Measurements from ENCODE around the gene ZNF668. TPM values are rescaled to one million over a fixed set of nuclear protein-coding genes. Genes with fewer than 3 reads are reported as not detected.

The ZNF668 gene
- polyA plus RNA-seq, 1 experiment, result 16.3 TPM

DNA sequence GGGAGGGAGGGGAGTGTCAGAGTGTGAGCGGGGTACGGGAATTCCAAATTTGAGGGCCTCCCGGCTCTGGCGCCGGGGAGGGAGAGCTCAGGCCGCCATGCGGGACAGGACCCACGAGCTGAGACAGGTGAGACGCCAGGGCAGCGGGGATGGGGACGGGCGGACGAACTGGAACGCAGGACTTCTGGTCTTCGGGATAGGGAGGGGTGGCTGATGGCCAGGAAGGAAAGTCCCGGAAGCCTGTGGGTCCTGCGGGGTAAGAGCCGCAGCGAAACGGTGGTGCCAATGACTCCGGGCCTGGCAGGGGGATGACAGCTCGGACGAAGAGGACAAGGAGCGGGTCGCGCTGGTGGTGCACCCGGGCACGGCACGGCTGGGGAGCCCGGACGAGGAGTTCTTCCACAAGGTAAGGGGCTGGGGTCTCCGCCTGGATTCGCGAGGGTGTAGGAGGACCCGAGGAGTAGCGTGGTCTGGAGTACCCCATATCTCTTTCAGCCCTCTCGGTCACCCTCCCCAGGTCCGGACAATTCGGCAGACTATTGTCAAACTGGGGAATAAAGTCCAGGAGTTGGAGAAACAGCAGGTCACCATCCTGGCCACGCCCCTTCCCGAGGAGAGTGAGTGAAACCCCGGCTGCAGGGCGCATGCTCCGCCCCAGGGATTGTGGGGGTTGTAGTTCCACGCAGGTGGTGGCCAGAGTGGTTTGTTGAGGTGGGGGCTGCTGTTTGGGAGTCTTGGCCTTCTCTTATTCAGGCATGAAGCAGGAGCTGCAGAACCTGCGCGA, 40.1 kb downstream of the ZNF668 start:
- DNase-seq (ENCODE audit: low read depth), result peak; percentile 17
- H3K36me3 ChIP-seq (ENCODE audit: control insufficient read depth, insufficient read depth, low read length), result peaks cover 22% of the 10 kb centered on the region
- ChIA-PET CTCF (interaction anchor here (0.9 to 1.4 kb wide), 3 partner anchors 9 to 50 kb away, joined by 3 to 5 read pairs (median 3); no protein-coding TSS in a partner anchor), POLR2A (interaction anchor here (0.6 kb wide), 1 partner anchor 59 kb away, joined by 5 read pairs; no protein-coding TSS in a partner anchor)
- TF ChIP-seq, protein P1, sequence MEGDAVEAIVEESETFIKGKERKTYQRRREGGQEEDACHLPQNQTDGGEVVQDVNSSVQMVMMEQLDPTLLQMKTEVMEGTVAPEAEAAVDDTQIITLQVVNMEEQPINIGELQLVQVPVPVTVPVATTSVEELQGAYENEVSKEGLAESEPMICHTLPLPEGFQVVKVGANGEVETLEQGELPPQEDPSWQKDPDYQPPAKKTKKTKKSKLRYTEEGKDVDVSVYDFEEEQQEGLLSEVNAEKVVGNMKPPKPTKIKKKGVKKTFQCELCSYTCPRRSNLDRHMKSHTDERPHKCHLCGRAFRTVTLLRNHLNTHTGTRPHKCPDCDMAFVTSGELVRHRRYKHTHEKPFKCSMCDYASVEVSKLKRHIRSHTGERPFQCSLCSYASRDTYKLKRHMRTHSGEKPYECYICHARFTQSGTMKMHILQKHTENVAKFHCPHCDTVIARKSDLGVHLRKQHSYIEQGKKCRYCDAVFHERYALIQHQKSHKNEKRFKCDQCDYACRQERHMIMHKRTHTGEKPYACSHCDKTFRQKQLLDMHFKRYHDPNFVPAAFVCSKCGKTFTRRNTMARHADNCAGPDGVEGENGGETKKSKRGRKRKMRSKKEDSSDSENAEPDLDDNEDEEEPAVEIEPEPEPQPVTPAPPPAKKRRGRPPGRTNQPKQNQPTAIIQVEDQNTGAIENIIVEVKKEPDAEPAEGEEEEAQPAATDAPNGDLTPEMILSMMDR (IDR thresholded peaks at IDR 0.05; ENCODE audit: insufficient read depth, low read depth, low read length), result no peak
- no peaks in the 10 kb centered on the region for H3K27me3 ChIP-seq (ENCODE audit: control insufficient read depth, insufficient read depth, low read length)
- H3K4me3 ChIP-seq (ENCODE audit: low read depth, low read length), result peak overlapping the region; percentile 74

DNA sequence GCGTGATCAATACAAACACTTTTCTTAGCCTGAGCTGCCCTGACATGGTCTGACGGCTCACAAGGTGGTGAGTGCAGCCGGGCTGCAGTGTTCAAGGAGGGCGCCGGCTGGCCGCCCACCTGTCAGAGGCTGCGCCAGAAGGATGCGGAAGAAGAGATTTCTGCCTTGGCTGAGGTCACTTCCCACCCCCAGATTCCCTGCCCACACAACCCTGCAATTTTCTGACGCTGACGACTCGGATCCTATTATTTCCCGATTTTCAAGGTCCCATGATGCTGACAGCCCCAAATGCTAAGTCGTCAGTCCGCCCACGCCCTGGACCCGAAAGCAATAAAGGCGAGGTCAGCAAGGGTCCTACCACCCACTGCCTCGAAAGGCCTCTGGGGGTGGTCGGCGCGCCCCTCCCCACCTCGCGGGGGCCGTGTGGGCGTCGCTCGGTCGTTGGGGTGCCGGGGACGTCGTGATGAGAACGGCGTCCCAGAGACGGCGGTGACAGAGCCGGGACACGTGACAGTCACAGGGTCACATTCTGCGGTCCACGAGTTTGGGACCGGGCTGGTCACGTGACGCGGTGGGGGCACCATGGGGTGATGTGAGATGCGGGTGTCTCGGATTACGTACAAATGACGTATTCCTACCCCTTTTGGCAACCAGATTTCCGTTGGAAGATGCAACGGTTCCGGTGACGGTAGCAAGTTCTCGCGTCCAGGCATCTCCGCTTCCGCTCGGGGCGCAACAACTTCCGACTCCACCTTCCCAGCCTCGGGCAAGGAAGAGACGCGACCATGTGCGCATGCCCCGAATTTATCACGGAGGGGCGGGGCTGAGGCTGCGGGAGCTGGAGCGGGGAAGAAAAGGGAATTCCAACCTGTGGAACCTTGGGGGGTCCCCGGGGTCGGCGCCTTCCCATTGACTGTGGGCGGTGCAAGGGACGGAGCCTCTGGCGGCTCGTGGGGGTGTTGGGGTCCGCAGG, 41.0 kb downstream of the ZNF668 start, which contains the start of gene STX4:
TSS of gene STX4 (plus strand) at position 823 of the 973 bp plus-strand sequence. CDS start 248 bp downstream, outside the sequence.
- TF ChIP-seq, protein P1 (IDR thresholded peaks at IDR 0.05; ENCODE audit: insufficient read depth, low read depth, low read length), result no peak
- peak; percentile 83 for DNase-seq (ENCODE audit: low read depth)
- POLR2A ChIA-PET, result no interaction called here
- Histone ChIP-seq H3K27me3 (ENCODE audit: control insufficient read depth, insufficient read depth, low read length) (no peaks in the 10 kb centered on the region), H3K4me3 (ENCODE audit: low read depth, low read length) (peak within 1 kb of the TSS; percentile 74), H3K36me3 (ENCODE audit: control insufficient read depth, insufficient read depth, low read length) (peaks cover 13% of the 10 kb centered on the region)
- CTCF ChIA-PET, result interaction anchor here (0.9 kb wide), 1 partner anchor 10 kb away, joined by 5 read pairs; no protein-coding TSS in a partner anchor

DNA sequence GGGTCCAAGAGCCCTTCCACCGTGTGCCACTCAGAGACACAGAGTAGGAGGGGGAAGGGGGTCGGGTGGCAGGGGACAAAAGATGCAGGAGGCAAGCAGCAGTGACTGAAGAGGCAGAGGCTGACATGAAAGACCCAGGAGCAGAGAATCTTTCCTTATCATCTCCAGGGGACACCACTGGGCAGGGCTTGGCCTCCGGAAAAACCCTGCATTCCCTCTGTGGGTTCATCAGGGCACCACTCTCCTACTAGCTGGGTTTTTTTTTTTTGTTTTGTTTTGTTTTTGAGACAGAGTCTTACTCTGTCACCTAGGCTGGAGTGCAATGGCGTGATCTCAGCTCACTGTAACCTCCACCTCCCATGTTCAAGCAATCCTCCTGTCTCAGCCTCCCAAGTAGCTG, 42.8 kb downstream of the ZNF668 start:
- no peak overlapping the region for H3K4me3 ChIP-seq (ENCODE audit: low read depth, low read length)
- no peak for DNase-seq (ENCODE audit: low read depth)
- ChIA-PET POLR2A (no interaction called here), CTCF (no interaction called here)
- H3K27me3 ChIP-seq (ENCODE audit: control insufficient read depth, insufficient read depth, low read length), result no peaks in the 10 kb centered on the region
- TF ChIP-seq, protein P1 (IDR thresholded peaks at IDR 0.05; ENCODE audit: insufficient read depth, low read depth, low read length), result no peak
- H3K36me3 ChIP-seq (ENCODE audit: control insufficient read depth, insufficient read depth, low read length), result peaks cover 6% of the 10 kb centered on the region

DNA sequence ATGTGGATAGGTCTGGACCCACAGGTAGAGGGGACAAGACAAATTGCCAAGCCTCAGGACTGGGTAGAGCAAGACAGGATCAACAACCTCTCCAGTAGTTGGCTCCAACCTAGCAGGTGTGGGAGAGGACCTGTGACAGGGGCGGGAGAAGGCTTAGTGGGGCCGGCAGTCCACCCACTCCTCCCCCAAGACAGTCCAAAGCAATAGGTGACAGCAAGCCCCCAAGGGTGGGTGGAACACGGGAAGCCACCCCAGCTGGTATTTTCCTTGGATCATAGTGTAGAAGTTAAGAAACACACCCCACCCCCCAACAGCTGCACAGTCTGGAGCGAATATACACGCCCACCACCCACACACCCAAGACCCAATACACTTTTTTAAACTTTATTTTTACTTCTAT, 44.8 kb downstream of the ZNF668 start:
- H3K27me3 ChIP-seq (ENCODE audit: control insufficient read depth, insufficient read depth, low read length), result no peaks in the 10 kb centered on the region
- no peak overlapping the region for H3K4me3 ChIP-seq (ENCODE audit: low read depth, low read length)
- H3K36me3 ChIP-seq (ENCODE audit: control insufficient read depth, insufficient read depth, low read length), result no peaks in the 10 kb centered on the region
- DNase-seq (ENCODE audit: low read depth), result no peak
- TF ChIP-seq, protein P1 (IDR thresholded peaks at IDR 0.05; ENCODE audit: insufficient read depth, low read depth, low read length), result no peak
- ChIA-PET CTCF (interaction anchor here (1.6 kb wide), 1 partner anchor 14 kb away, joined by 4 read pairs; no protein-coding TSS in a partner anchor), POLR2A (no interaction called here)
